ENCODE measurements around the gene CCDC159. TPM values are rescaled to one million over a fixed set of nuclear protein-coding genes. Genes with fewer than 3 reads are reported as not detected.

CCDC159 gene
- total and polyA plus RNA-seq, 2 of the 13 experiments (the other 11 are each of a cell fraction or from before 2014, with no cell fraction given), result 1.7 to 6.3 TPM

- TF ChIP-seq RFXAP (CRISPR knock-in tag; IDR thresholded peaks at IDR 0.05; ENCODE audit: borderline replicate concordance), result no peak
- no peak for TF ChIP-seq ZNF570 (CRISPR knock-in tag; IDR thresholded peaks at IDR 0.05; ENCODE audit: borderline replicate concordance)
- TF ChIP-seq PITX1 (CRISPR knock-in tag; IDR thresholded peaks at IDR 0.05), result no peak
- 0 out of 2 replicates have a peak, but pooled peaks have one; percentile 42 for TF ChIP-seq MXD1 (CRISPR knock-in tag; IDR thresholded peaks at IDR 0.05)
- TF ChIP-seq TBL1XR1 (IDR thresholded peaks at IDR 0.05; ENCODE audit: borderline replicate concordance, low read length, partially characterized antibody), result no peak
- TF ChIP-seq GFI1 (CRISPR knock-in tag; IDR thresholded peaks at IDR 0.05; ENCODE audit: borderline replicate concordance), result peak; percentile 10; the same call in 1 of the 2 replicates
- peak; percentile 71 for TF ChIP-seq DR1 (CRISPR knock-in tag; IDR thresholded peaks at IDR 0.05)
- TF ChIP-seq ZNF788 (CRISPR knock-in tag; IDR thresholded peaks at IDR 0.05; ENCODE audit: borderline replicate concordance), result no peak; the same call in 1 of the 2 replicates
- peak; percentile 37; the same call in 1 of the 2 replicates for TF ChIP-seq AHR (CRISPR knock-in tag; IDR thresholded peaks at IDR 0.05)
- no peak for TF ChIP-seq PTBP1 (IDR thresholded peaks at IDR 0.05; ENCODE audit: low read depth, low read length, poor library complexity, severe bottlenecking)
- TF ChIP-seq GTF2F1 (IDR thresholded peaks at IDR 0.05; ENCODE audit: low read length), result no peak
- no peak for TF ChIP-seq ZNF362 (CRISPR knock-in tag; IDR thresholded peaks at IDR 0.05; ENCODE audit: borderline replicate concordance)
- no peak for TF ChIP-seq CSRNP2 (CRISPR knock-in tag; conservative IDR thresholded peaks at IDR 0.05; ENCODE audit: low read depth)
- TF ChIP-seq ZFP82 (CRISPR knock-in tag; IDR thresholded peaks at IDR 0.05; ENCODE audit: borderline replicate concordance), result no peak
- no peak for TF ChIP-seq ZNF609 (CRISPR knock-in tag; IDR thresholded peaks at IDR 0.05; ENCODE audit: borderline replicate concordance)
- TF ChIP-seq UBTF (CRISPR knock-in tag; IDR thresholded peaks at IDR 0.05), result no peak
- no peak for TF ChIP-seq HNRNPK (IDR thresholded peaks at IDR 0.05; ENCODE audit: low read depth, low read length, poor library complexity, severe bottlenecking)
- TF ChIP-seq ZFP36L2 (CRISPR knock-in tag; IDR thresholded peaks at IDR 0.05), result no peak
Observed at GRCh38 chr19:11374433-11375142, 28.3 kb downstream of the CCDC159 start, which contains the start of gene SWSAP1 (continued).
